Activated T-cell treated with anti-CD3 and anti-CD28 coated beads, Interleukin-2, amount 50 U/mL, for 24 hours (primary cell): ENCODE results near the gene TM9SF2.
A peak's percentile ranks its signal among the peaks of the same experiment; 100 is the strongest.

Source experiments
- DNase-seq: peaks from one replicate; pipeline ENCODE4 v3.0.0-alpha.2; 2020
- H3K27ac Mint-ChIP-seq: 2 replicates; pipeline ENCODE4 v1.8.0; 2020; ENCODE audit warnings: mild to moderate bottlenecking, mixed read lengths
- H3K27me3 Mint-ChIP-seq: 2 replicates; pipeline ENCODE4 v1.8.0; 2020; ENCODE audit warnings: mixed read lengths
- H3K36me3 Mint-ChIP-seq: 2 replicates; pipeline ENCODE4 v1.8.0; 2020; ENCODE audit warnings: low read depth, mixed read lengths
- H3K4me1 Mint-ChIP-seq: 2 replicates; pipeline ENCODE4 v1.8.0; 2020; ENCODE audit warnings: low read depth, mixed read lengths
- H3K4me3 Mint-ChIP-seq: 2 replicates; pipeline ENCODE4 v1.8.0; 2020; ENCODE audit warnings: mild to moderate bottlenecking, moderate library complexity, mixed read lengths
- H3K9me3 Mint-ChIP-seq: 2 replicates; pipeline ENCODE4 v1.8.0; 2020; ENCODE audit warnings: mixed read lengths

The TM9SF2 gene

DNA sequence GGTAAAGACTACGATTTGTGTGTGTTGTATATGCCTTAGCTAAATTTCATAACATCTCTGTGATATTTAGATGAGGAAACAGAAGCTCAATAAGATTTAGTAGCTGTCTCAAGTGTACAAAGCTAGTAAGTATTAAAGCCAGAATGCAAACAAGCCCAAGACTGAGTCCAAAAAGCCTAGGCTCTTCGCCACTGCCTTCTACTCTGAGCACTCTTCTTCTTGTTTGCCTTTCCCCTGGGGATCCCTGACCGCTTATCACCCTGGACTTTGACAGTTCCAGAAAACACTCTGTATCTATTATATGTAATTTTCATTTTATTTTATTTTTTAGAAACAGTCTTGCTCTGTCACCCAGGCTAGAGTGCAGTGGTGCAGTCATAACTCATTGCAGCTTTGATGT lies 5.8 kb downstream of the TM9SF2 start:
- Mint-ChIP-seq H3K27me3 (no peaks in the 10 kb centered on the region), H3K9me3 (peaks cover 13% of the 10 kb centered on the region), H3K4me1 (peaks cover 81% of the 10 kb centered on the region), H3K27ac (no peak overlapping the region), H3K4me3 (no peak overlapping the region), H3K36me3 (peaks cover 64% of the 10 kb centered on the region)
- no peak for DNase-seq

DNA sequence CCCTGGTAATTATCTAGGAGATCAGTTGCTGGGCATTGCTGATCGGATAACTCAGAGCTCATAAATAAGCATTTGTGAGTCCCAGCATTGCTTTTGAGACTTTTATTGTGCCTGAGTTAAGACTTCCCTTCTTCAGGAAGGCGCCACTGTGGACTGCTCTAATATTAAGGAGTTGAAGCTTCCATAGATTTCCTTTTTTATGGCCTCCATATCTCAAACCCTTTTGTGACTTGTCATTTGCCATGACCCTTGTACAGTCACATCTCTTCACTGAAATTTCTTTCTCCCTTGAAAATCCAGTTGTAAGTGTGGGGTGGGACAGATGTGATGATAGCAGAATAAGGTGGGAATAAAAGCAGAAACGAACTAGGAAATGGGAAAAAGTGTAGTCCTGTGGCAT lies 6.3 kb downstream of the TM9SF2 start:
- Mint-ChIP-seq H3K4me3 (no peak overlapping the region), H3K4me1 (peaks cover 81% of the 10 kb centered on the region), H3K27ac (no peak overlapping the region), H3K9me3 (peaks cover 13% of the 10 kb centered on the region), H3K27me3 (no peaks in the 10 kb centered on the region), H3K36me3 (peaks cover 59% of the 10 kb centered on the region)
- no peak for DNase-seq

DNA sequence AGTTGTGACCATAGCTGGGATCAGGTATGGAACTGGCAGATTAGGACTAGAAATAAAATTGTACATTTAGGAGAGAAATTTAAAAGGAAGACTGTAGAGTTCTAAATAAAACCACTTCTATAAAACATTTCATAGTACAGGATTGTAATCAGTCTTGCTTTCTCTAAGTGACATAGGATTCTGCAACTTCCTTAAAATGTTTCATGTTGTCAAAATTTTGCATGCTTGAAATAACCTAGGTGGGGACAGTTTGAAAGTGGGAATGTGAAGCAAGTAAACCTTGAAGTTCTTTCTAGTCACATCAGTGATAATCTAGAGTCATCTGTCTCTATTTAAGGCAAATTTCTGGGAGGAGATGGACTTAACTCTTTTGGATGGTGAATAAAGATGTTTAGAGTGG lies 6.7 kb downstream of the TM9SF2 start:
- Mint-ChIP-seq H3K36me3 (peaks cover 57% of the 10 kb centered on the region), H3K4me1 (peaks cover 83% of the 10 kb centered on the region), H3K27ac (no peak overlapping the region), H3K27me3 (no peaks in the 10 kb centered on the region), H3K4me3 (no peak overlapping the region), H3K9me3 (peaks cover 13% of the 10 kb centered on the region)
- no peak for DNase-seq

DNA sequence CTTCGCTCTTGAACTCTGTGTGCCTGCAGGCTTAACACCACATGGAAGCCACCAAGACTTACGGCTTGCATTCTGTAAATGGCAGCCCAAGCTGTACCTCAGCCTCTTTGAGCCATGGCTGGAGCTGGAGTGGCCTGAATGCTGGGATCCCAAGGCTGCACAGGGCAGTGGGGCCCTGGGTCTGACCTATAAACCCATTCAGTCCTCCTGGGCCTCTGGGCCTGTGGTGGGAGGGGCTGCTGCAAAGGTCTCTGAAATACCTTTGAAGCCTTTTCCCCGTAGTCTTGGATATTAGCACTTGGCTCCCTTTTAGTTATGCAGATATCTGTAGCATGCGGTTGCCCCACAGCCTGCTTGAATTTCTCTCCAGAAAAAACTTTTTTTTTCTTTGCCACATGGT lies 8.2 kb downstream of the TM9SF2 start:
- peaks cover 83% of the 10 kb centered on the region for H3K4me1 Mint-ChIP-seq
- no peak overlapping the region for H3K27ac Mint-ChIP-seq
- no peaks in the 10 kb centered on the region for H3K27me3 Mint-ChIP-seq
- no peak overlapping the region for H3K4me3 Mint-ChIP-seq
- H3K9me3 Mint-ChIP-seq, result peaks cover 13% of the 10 kb centered on the region
- DNase-seq, result no peak
- H3K36me3 Mint-ChIP-seq, result peaks cover 54% of the 10 kb centered on the region

DNA sequence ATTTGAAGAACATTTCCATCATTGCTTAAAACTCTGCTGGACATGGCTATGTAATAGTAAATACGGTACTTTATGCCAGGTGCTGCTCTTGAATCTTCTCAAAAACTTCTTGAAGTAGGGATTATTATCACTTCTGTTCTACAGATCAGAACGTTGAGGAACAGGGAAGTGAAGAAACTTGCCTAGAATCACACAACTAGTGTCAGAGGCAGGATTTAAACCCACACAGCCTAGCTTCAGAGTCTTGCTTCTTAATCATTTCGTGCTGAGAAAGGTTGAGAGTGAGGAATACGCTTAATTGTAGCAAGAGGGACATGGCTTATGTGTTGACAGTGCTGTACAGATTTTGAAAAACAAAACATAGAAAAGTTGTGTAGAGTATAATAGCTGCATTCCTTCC lies 13.5 kb downstream of the TM9SF2 start:
- Mint-ChIP-seq H3K27ac (no peak overlapping the region), H3K4me3 (no peak overlapping the region), H3K4me1 (peaks cover 66% of the 10 kb centered on the region), H3K9me3 (peaks cover 8% of the 10 kb centered on the region), H3K36me3 (peaks cover 48% of the 10 kb centered on the region), H3K27me3 (no peaks in the 10 kb centered on the region)
- no peak for DNase-seq

DNA sequence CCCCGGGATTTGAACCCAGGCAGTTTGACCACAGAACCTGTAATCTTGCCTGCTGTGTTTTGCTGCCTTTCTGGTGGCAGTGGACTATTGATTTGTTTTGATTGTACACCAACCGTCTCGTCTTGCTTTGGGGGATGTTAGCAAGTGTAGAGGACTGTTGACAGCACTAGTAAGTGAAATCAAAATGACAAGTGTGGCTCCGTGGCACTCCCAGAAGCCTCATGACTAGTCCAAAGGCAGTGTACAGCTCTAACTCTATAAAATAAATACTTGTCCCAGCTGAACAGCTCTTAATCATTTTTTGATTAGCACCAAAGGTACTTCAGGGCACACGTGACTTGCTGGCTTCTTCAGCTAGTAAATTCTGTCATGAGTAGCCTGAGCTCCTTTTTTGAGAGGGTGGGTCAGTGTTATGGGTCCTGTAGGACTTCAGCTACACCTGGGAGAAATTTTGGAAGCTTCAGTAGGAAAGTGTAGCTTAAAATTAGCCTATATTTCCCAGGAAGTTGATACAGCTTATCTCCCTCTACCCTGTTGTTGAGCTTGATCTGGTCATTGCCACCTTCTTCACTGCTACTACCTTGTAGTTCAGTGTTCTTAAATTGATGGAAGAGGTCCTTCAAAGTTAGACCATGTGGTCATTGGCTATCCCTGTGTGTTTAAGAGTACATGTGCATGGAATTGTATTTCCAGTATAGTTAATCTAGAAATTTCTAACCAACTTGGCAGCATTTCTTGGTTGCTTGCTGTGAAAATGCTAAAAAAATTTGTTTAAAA lies 15.1 kb downstream of the TM9SF2 start:
- peaks cover 51% of the 10 kb centered on the region for H3K4me1 Mint-ChIP-seq
- no peaks in the 10 kb centered on the region for H3K27me3 Mint-ChIP-seq
- no peaks in the 10 kb centered on the region for H3K9me3 Mint-ChIP-seq
- no peak overlapping the region for H3K27ac Mint-ChIP-seq
- no peak overlapping the region for H3K4me3 Mint-ChIP-seq
- peaks cover 46% of the 10 kb centered on the region for H3K36me3 Mint-ChIP-seq
- DNase-seq, result no peak

DNA sequence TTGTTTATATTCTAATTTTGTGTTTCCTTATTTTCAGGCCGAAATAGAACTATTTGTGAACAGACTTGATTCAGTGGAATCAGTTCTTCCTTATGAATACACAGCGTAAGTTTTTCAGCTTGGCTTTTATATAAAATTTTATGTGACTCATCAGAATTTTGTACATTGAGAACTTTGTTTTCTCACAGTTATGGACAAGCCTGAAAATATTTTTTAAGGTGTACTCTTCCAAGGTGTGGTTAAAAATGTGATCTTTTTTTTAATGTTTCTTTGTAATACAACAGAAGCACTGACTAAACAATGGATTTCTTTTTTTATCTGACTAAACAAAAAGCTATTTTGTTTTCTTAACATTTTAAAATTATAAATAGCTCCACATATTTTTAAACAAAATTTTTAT lies 16.3 kb downstream of the TM9SF2 start:
- Mint-ChIP-seq H3K27ac (no peak overlapping the region), H3K4me3 (no peak overlapping the region), H3K9me3 (no peaks in the 10 kb centered on the region), H3K27me3 (no peaks in the 10 kb centered on the region), H3K4me1 (peaks cover 39% of the 10 kb centered on the region), H3K36me3 (peaks cover 58% of the 10 kb centered on the region)
- no peak for DNase-seq

DNA sequence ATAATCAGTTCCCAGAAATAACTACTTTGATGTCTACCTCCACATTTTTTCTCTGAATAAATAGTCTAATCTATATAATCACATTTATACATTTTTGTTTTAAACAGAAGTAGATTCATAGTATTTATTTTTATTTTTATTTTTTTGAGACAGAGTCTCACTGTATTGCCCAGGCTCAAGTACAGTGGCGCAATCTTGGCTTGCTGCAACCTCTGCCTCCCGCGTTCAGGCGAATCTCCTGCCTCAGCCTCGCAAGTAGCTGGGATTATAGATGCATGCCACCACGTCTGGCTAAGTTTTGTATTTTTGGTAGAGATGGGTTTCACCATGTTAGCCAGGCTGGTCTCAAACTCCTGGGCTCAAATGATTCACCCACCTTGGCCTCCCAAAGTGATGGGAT lies 16.7 kb downstream of the TM9SF2 start:
- Mint-ChIP-seq H3K27me3 (no peaks in the 10 kb centered on the region), H3K4me3 (no peak overlapping the region), H3K27ac (no peak overlapping the region), H3K36me3 (peaks cover 61% of the 10 kb centered on the region), H3K4me1 (peaks cover 35% of the 10 kb centered on the region), H3K9me3 (no peaks in the 10 kb centered on the region)
- no peak for DNase-seq

DNA sequence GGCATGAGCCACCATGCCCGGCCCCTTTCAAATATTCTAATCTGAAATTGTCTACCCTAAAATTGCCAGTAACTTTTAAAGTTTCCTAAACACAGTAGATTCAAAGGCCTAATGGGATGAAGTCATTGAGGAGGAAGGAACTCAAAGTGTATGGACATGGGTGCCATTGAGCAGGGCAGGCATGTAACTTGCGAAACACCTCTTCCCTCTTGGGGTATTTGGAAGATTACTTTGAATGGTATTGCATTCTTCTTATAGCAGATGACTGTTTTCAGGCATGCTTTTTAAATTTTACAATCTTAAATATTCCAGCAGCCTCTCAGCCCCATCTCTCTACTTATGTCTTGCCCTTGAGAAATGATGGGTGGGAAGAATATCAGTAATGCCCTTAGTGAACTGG lies 21.0 kb downstream of the TM9SF2 start:
- Mint-ChIP-seq H3K36me3 (peaks cover 85% of the 10 kb centered on the region), H3K4me3 (no peak overlapping the region), H3K27me3 (no peaks in the 10 kb centered on the region), H3K4me1 (peaks cover 35% of the 10 kb centered on the region), H3K27ac (no peak overlapping the region), H3K9me3 (no peaks in the 10 kb centered on the region)
- no peak for DNase-seq

DNA sequence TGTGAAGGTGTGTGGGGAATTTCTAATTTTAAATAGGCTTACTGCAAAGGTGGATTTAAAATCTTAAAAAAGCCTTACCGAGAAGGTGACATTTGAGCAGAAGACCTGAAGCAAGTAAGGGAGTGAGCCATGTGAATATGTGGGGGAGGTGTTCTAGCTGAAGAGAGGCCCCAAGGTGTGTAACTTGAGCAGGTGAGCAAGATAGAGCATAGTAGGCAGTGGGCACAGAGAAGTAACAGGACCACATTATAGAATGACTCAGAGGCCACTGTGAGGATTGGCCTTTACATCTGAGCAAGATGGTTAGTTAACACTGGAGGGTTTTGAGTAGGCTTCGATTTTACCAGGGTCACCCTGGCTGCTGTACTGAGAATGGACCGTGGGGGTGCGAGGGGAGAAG lies 22.6 kb downstream of the TM9SF2 start:
- Mint-ChIP-seq H3K9me3 (no peaks in the 10 kb centered on the region), H3K4me1 (peaks cover 41% of the 10 kb centered on the region), H3K36me3 (peaks cover 89% of the 10 kb centered on the region), H3K4me3 (no peak overlapping the region), H3K27ac (peak overlapping the region; percentile 42), H3K27me3 (no peaks in the 10 kb centered on the region)
- DNase-seq, result no peak

DNA sequence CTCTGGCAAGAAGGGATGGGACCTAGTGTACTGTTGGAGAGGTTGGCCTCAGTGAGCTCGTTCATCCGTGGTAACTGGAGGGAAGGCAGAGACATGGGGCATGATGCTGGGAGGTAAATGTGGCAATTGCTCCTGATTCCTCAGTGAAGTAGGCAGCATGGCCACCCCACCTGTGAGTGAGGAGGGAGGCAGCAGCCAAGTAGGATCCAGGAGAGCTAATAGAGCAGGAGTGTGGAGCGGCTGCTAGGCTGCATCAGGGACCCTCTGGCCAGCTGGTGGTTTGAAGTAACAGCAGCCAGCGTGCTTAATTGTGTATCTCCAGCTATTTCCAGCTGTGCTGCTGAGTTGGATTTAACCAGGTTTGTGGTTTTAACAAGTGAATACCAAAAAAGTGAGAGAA lies 24.7 kb downstream of the TM9SF2 start:
- Mint-ChIP-seq H3K4me3 (no peak overlapping the region), H3K27me3 (no peaks in the 10 kb centered on the region), H3K4me1 (peaks cover 41% of the 10 kb centered on the region), H3K27ac (peak overlapping the region; percentile 34), H3K36me3 (peaks cover 90% of the 10 kb centered on the region), H3K9me3 (no peaks in the 10 kb centered on the region)
- DNase-seq, result no peak

DNA sequence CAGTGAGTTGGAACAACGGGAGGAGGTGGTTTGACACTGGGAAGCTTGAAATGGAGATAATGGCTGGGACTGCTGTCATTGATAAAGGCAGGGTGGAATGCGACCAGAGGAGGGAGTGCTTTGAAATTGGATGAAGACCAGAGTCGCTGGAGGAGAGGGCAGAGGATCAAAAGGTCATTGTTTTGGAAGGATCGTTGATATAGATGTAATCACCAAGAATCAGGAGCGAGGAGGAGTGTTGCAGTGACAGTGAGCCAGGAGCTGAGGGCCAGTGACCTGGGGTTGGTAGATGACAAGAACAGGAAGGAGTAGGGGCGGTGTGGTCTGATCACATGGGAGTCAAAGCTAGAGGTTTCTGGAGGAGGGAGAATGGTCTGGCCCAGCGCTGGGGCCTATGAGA lies 25.3 kb downstream of the TM9SF2 start:
- H3K4me3 Mint-ChIP-seq, result no peak overlapping the region
- H3K36me3 Mint-ChIP-seq, result peaks cover 90% of the 10 kb centered on the region
- peak overlapping the region; percentile 34 for H3K27ac Mint-ChIP-seq
- DNase-seq, result no peak
- no peaks in the 10 kb centered on the region for H3K27me3 Mint-ChIP-seq
- H3K4me1 Mint-ChIP-seq, result peaks cover 41% of the 10 kb centered on the region
- no peaks in the 10 kb centered on the region for H3K9me3 Mint-ChIP-seq

DNA sequence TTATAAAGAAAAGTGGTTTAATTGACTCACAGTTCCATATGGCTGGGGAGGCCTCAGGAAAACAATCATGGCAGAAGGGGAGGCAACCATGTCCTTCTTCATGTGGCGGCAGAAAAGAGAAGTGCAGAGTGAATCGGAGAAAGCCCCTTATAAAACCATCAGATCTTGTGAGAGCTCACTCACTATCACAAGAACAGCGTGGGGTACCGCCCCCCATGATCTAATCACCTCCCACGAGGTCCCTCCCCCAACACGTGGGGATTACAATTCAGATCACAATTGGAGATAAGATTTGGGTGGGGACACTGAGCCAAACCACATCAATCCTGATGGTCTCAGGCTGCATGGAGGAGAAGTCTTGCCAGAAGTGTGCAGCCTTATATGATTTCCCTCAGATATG lies 26.0 kb downstream of the TM9SF2 start:
- Mint-ChIP-seq H3K4me3 (no peak overlapping the region), H3K27ac (peak overlapping the region; percentile 34), H3K4me1 (peaks cover 42% of the 10 kb centered on the region), H3K36me3 (peaks cover 89% of the 10 kb centered on the region), H3K27me3 (no peaks in the 10 kb centered on the region), H3K9me3 (no peaks in the 10 kb centered on the region)
- DNase-seq, result no peak

DNA sequence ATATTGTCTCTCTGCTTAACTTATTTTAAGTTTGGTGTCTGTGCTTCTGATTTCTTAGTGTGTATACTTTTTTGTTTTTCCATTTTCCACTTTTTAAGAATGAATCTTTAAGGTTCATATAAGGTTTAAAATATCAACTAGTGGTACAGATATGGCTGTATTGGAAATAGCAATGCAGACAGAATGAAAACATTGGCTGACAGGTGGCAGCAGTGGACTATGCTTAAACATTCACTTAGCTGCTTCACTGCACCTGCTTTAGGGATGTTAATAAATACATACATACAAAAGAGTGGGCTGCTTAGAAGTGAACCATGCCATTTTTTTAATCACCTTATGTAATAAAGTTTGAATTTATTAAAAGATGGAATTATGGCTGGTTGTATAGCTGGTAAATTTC lies 27.3 kb downstream of the TM9SF2 start:
- no peaks in the 10 kb centered on the region for H3K9me3 Mint-ChIP-seq
- no peak overlapping the region for H3K4me3 Mint-ChIP-seq
- H3K27me3 Mint-ChIP-seq, result no peaks in the 10 kb centered on the region
- H3K4me1 Mint-ChIP-seq, result peaks cover 41% of the 10 kb centered on the region
- H3K36me3 Mint-ChIP-seq, result peaks cover 87% of the 10 kb centered on the region
- DNase-seq, result no peak
- H3K27ac Mint-ChIP-seq, result no peak overlapping the region

DNA sequence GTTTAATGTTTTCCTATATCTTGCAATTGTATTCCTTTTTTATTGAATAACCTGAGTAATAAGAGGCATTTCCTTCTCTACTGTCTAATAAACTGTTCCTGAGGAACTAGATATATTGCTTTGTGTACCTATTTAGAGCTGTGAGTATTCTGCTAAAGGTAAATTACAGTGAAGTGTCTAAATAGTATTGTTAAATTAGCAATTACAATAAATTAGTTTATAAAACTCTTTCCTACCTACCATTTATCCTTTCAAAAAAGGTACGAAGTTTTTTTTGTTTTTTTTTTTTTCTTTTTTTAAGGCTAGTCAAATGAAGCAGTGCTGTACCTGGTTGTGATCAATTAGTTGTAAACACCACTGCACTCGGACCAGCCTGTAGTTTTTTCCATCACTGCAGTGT lies 34.8 kb downstream of the TM9SF2 start:
- H3K27ac Mint-ChIP-seq, result no peak overlapping the region
- H3K4me1 Mint-ChIP-seq, result peaks cover 27% of the 10 kb centered on the region
- DNase-seq, result no peak
- peaks cover 71% of the 10 kb centered on the region for H3K36me3 Mint-ChIP-seq
- H3K4me3 Mint-ChIP-seq, result no peak overlapping the region
- H3K27me3 Mint-ChIP-seq, result no peaks in the 10 kb centered on the region
- no peaks in the 10 kb centered on the region for H3K9me3 Mint-ChIP-seq

DNA sequence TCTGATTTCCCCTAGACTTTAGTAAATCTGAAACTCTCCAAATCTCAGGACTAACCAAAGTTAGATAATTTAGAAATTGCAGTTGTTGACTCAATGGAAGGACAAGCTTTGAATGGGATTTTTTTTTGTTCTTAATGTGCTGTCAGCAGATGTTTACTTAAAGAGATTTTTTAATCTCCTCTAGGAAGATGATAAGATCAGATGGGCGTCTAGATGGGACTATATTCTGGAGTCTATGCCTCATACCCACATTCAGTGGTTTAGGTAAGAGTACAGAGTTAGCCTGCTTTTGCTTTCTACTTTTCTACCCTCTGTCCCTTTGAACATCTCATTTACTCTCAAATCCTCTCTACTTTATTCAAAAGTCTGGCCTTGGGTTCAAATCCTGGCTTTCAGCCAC lies 39.3 kb downstream of the TM9SF2 start:
- H3K27me3 Mint-ChIP-seq, result no peaks in the 10 kb centered on the region
- no peaks in the 10 kb centered on the region for H3K9me3 Mint-ChIP-seq
- peaks cover 47% of the 10 kb centered on the region for H3K4me1 Mint-ChIP-seq
- H3K4me3 Mint-ChIP-seq, result no peak overlapping the region
- H3K27ac Mint-ChIP-seq, result no peak overlapping the region
- DNase-seq, result no peak
- H3K36me3 Mint-ChIP-seq, result peaks cover 89% of the 10 kb centered on the region
